Hematopoietic multipotent progenitor cell (in vitro differentiated cells): ENCODE measurements around the gene HSD17B12. TPM values are rescaled to one million over a fixed set of nuclear protein-coding genes. Genes with fewer than 3 reads are reported as not detected.
"Not testable (repeated sequence)": the region's sequence is repeated elsewhere in the genome, so short reads cannot be mapped to it uniquely, and the experiment has no call there.

Experiments
- DNase-seq, 3 donors: peaks; one replicate each; pipeline ENCODE4 v3.0.0-alpha.2; 2011 to 2015; ENCODE audit warnings: low read depth in 2 of 3, low spot score in 2 of 3
- total RNA-seq: library from RNA; depleted of rRNA; stranded (reverse); fragments of >200 nt; gene quantifications from one replicate; pipeline ENCODE4 v1.2.3, GENCODE V29; 2012

Gene HSD17B12
- total RNA-seq, 1 donor: 37.4 TPM

- no peak for DNase-seq
Measured at GRCh38 chr11:43738600-43739409, 58.3 kb downstream of the HSD17B12 start.

DNA sequence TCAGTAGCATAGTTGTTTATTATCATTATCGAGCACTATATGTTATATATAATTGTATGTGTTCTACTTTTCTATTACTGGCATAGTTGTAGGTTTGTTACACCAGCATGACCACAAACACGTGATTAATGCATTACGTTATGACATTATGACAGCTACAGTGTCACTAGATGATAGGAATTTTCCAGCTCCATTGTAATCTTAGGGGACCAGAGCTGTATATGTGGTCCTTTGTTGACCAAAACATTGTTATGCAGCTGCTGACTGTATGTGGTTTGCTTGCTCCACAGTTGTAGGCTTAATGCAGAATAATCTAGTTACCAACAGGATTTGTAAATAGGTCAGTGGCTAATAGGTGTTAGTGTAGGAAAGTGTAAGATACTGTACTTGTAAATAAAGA lies 66.1 kb downstream of the HSD17B12 start:
- DNase-seq: no peak

DNA sequence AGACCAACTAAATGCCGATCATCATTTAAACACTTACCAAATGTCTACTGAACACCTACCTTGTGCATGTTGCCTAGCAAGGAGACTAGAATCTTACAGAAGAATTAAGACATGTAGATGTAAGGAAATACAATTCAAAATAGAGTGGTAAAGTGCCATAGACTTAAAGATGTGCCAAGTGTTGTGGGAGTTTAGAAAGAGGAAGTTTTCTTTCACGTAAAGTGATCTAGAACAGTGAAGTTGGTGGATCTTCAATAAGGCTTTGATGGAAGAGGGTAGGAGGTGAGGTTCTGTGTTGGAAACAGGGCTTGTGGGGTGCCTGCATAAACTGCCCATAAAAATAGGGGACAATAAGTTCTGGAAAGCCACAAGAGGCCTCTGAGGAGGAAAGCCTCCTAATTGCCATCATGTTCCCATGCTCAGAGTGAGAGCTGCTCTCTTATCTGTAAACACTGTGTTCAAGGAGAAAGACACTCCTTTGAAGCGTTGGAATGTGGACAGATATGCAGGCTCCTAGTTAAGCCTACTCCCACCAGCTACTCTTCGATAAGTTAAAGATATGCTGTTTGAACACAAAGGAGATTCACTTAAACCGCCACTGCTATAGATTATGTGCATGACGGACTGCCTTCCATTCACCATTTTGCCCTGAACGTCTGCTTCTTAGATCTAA lies 66.7 kb downstream of the HSD17B12 start:
- DNase-seq: no peak

- no peak for DNase-seq
Measured at GRCh38 chr11:43748095-43748494, 67.6 kb downstream of the HSD17B12 start.

GRCh38 chr11:43751726-43752125 lies 71.2 kb downstream of the HSD17B12 start:
- DNase-seq: no peak

- no peak for DNase-seq
Measured at GRCh38 chr11:43756575-43756974, 76.0 kb downstream of the HSD17B12 start.

GRCh38 chr11:43758927-43759326 lies 78.4 kb downstream of the HSD17B12 start:
- no peak for DNase-seq

DNA sequence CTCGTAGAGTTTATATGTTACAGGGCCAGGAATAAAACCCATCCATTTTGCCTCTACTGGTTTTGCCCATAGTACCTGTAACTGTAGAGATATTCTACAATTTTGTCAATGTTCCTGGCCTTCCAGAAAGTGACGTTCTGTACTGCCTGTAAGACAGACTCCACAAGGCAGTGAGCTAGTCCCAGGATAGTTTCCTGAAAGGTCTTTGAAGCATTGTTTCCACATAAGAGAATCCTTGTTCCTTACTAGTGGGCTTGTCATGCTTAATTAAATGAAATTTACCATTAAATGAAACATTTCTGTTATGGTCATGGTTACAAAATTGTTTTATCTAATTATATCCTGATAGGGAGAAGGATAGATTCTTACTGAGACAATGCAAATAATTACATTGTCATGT lies 80.4 kb downstream of the HSD17B12 start:
- no peak for DNase-seq

GRCh38 chr11:43765194-43765593 lies 84.7 kb downstream of the HSD17B12 start:
- DNase-seq: peak in 1 of 3 donors; percentile 30

DNA sequence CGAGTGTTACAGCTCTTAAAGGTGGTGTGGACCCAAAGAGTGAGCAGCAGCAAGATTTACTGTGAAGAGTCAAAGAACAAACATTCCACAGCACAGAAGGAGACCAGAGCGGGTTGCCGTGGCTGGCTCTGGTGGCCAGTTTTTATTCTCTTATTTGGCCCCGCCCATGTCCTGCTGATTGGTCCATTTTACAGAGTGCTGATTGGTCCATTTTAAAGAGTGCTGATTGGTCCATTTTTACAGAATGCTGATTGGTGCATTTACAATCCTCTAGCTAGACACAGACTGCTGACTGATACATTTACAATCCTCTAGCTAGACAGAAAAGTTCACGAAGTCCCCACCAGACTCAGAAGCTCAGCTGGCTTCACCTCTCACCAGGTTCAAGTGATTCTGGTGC lies 88.1 kb downstream of the HSD17B12 start:
- DNase-seq: not testable (repeated sequence)

- DNase-seq: no peak
Measured at GRCh38 chr11:43770173-43770572, 89.6 kb downstream of the HSD17B12 start.

- no peak for DNase-seq
Measured at GRCh38 chr11:43772733-43773132, 92.2 kb downstream of the HSD17B12 start.

- DNase-seq: no peak
Measured at GRCh38 chr11:43774786-43775185, 94.2 kb downstream of the HSD17B12 start.

DNA sequence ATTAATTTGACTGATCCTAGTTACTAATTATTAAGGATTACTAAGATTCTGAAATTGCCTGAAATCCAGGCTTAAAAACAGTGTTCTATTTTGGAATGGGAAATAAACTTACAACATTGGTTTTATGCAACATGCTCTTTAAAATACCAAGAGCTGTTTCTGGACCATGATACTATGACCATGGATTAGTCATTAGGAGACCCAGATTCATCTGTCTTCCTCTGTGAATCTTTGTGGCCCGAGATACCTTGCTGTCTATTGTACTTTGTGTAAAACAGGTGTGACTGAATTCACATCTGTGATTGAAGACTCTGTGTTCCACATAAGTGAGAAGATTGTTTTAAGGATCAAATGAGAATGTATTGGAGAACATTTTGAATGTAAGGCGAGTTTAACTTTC lies 98.8 kb downstream of the HSD17B12 start:
- DNase-seq: no peak

DNA sequence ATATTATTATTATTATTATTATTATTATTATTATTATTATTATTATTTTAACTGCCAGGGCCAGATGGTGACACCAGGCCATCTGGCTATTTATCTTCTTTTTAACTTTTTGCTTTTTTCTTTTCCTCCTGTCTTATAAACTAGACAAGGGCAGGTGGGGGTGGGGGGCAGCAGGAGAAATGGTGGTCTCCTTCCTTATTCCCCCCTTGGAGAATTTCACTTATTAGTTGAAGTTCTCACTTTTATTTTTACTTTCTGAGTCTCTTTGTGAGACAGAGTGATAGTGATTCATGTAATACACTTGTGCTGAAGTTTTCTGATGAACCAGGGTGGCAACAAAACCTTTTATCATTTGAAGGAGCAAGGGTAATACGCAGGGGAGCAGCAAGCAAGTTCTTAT lies 103.8 kb downstream of the HSD17B12 start:
- peak in 1 of 3 donors; percentile 2 for DNase-seq

- DNase-seq: no peak
Measured at GRCh38 chr11:43784866-43785265, 104.3 kb downstream of the HSD17B12 start.

DNA sequence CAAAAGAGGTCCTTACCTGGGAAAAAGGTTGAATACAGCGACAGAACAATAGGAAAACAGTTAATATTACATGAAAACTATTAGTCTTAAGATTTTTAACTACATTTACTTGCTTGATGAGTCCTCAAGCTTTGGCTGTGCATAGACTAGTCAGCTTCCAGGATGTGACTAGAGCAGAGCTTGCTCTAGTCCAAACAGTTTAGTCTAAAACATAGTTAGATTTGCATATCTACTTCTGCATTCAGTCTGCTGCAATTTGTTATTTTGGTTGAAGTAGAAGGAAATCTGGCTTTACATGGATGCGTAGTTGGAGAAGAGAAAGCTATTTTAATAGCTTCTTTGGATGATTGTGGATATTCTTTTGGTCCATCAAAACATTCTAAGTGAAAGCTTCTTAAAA lies 104.8 kb downstream of the HSD17B12 start:
- DNase-seq: no peak

DNA sequence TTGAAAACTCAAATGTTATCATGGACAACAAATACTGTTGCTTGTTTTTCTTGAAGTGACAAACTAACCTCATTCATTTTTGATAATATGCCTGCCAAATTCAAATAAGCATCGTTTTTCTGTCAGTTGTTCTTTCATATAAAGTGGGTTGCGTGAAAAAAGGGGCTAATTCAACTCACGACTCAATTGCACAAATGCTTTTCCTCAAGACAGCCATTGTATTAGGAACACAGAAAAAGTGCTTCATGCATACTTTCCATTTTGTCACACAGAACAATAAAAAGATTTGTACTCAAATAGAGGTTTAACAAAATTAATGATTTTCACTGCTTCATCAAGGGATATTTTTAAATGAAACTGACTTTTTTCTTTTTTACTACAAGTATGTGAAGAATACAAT lies 105.5 kb downstream of the HSD17B12 start:
- DNase-seq: no peak

GRCh38 chr11:43787824-43788223 lies 107.3 kb downstream of the HSD17B12 start:
- DNase-seq: no peak

DNA sequence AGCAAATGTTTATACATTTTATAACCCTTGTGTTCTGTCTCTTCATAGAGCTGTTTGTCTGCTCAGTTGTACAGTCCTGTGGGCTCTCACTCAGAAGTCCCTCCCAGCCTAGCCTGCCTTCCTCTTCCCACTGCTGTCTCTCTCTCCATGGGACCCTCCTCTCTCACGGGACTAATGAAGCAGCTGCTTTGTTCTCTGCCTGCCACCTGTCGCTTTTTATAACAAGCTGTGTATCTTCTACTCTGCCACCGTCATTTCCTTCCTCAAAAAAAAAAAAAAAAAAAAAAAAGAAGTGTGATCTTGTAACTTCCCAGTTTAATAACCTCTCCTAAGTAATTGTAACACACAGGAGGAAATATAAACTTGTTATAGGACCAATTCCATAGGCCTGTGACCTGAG lies 107.9 kb downstream of the HSD17B12 start:
- peak in 2 of 3 donors; percentile 81 to 93 for DNase-seq

DNA sequence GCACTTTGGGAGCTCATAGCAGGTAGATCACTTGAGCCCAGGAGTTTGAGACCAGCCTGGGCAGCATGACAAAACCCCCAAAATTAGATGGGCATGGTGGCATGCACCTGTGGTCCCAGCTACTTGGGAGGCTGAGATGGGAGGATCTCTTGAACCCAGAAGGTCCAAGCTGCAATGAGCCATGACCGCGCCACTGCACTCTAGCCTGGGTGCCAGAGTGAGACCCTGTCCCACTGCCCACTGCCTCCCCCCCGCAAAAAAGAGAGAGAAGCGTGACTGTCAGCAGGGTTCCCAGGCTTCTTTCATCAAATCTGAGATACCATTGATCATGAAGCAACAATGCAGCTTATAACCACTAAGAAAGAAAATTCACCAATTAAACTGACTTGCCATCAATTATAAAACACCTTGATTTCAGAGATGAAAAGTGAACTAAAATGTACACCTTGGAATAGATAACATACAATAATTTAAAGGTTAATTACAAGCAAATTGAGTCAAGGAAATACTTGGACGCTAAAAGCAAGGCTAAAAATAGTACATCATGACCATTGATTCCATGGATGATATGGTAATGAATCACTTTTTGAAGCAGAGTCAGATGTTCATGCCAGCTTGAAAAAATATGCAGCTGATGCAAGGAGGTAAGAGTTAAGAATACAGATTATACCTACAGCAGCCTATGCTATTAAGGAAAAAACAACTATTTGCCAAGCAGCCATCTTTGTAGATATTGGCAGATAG lies 109.3 kb downstream of the HSD17B12 start:
- no peak for DNase-seq

GRCh38 chr11:43790444-43790794 lies 109.9 kb downstream of the HSD17B12 start:
- DNase-seq: no peak
